ENCODE measurements around the gene POLN. TPM values are rescaled to one million over a fixed set of nuclear protein-coding genes. Genes with fewer than 3 reads are reported as not detected.

POLN gene
- total RNA-seq, 3 donors from 2014 or later = 0.61 to 2.3 (median 0.90) TPM

DNA sequence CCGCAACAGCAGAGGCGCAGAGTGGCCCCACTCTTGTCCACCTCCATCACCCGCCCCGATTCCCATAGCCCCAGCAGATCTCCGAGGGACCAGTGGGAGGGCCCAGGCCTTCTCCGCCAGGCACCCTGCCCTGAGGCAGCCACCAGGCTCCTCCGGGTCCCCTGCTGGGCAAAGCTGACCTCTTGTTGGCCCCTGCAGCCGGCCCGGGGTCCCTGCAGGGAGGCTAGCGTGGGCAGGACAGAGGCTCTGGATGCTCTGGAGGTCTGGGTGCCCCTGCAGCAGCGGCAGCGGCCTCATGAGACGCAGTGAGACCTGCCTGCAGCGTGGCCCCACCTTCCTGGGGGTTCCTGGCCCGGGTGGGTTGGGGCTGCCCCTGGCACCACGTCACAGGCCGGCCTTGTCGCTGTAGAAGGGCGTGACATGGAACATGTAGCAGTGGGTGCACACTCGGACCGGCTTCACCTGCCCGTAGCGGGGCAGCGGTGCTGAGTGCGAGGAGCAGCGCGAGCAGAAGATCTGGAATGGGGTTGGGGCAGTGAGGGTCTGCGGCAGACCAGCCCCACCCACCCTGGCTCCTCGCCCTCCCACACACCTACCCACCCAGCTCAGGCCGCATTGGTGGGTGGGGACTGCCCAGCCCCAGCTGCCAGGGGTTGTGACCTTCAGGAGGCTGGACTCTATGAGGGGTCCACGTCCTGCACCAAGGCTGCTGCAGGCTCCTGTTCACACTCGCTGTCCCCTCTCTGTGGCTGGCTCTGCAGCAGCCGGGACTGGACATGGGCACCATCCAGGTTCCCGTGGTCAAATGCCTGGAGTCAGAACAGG, 28.6 kb upstream of the POLN start:
- DNase-seq (no peak), ATAC-seq (no peak)
- H3K4me1 Mint-ChIP-seq (ENCODE audit: low read depth) = no peaks in the 10 kb centered on the region
- no peaks in the 10 kb centered on the region for H3K9me3 Mint-ChIP-seq
- no peaks in the 10 kb centered on the region for H3K27me3 Mint-ChIP-seq (ENCODE audit: low read depth)
- no peaks in the 10 kb centered on the region for H3K36me3 Mint-ChIP-seq (ENCODE audit: insufficient read depth)
- no peak overlapping the region for H3K4me3 Mint-ChIP-seq

DNA sequence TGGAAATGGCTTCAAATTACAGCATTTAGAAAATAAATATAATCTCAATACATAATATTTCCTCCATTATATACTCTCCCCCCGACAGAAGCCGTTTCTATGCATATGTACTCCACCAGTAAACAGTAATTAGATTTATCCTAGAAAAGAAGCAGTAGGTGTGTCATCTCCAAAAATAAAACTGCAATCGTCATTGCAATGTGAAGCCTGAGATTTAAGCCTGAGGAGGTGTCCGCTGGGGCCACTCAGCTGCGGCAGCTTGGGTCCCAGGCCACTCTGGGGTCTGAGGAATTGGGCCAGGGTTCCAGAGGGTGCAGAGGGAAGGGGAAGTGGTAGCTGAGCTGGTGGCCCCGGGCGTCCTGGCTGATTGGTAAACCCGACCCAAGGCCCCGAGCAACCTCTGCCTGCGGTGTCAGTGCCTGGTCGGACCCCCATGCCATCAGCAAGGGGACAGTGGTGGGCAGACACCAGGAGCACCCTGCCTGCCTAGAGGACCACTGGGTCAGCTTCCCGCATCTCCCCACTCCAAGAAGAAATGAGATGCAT, 27.8 kb upstream of the POLN start:
- no peak for ATAC-seq

DNA sequence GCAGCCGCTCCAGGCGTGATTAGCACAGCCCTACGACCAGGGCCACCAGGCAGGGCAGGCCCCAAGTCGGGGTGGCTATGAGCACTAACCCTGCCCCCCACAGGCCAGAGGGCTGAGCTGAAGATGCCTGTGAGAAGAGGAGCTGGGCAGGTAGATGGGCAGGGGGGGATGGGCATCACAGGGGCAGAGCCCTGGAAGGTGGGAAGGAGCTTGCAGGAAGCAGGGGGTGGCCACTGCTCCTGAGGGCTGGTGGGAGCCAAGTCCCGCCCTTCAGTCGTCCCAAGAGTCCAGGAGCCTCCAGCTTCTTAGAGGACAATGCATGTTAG, 27.2 kb upstream of the POLN start:
- Mint-ChIP-seq H3K9me3 (no peaks in the 10 kb centered on the region), H3K36me3 (ENCODE audit: insufficient read depth) (no peaks in the 10 kb centered on the region), H3K4me3 (no peak overlapping the region), H3K27me3 (ENCODE audit: low read depth) (no peaks in the 10 kb centered on the region), H3K4me1 (ENCODE audit: low read depth) (no peaks in the 10 kb centered on the region)
- ATAC-seq (no peak), DNase-seq (no peak)

More for the DNA sequence above, 27.8 kb upstream of the POLN start:
- Mint-ChIP-seq H3K4me1 (ENCODE audit: low read depth) (no peaks in the 10 kb centered on the region), H3K27me3 (ENCODE audit: low read depth) (no peaks in the 10 kb centered on the region), H3K4me3 (no peak overlapping the region), H3K36me3 (ENCODE audit: insufficient read depth) (no peaks in the 10 kb centered on the region), H3K9me3 (no peaks in the 10 kb centered on the region)
- no peak for DNase-seq

DNA sequence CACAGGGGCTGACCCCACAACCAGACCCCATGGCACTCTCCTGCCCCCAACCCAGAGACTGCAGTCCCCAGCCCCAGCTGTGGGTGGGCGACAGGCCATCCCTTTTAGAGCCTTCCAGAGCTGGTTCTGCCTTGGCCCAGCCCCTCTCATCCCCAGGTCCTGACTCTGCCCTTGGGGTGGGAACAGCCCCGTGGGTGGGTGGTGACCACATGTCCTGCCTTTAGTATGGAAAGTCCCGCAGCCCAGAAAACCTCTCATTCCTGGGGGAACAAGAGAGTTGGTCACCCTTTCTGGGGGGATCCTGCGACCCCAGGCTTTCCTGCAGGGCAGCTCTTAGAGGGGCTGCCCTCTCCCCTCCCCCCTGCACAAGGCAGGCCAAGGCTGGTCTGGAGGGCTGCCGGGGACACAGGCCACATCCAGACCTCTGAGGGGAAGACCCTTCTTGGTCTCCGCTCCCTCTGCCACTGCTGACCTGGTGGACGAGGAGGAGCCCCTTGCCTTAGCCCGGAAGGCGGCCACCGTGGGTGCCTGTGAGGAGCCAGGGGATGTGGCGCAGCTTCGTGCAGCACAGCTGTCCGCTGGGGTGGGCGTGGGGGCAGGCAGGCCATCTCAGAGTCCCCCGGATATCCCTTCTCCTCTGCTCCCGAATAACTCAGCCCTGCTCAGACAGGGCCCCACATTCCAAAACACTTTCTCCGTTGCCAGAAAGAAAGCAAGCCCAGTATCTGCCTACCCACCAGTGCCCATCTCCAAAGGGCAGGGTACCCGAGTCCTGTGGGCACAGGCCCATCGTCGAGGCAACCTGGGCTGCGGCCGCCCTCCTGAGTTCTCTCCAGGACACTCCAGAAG, 26.7 kb upstream of the POLN start:
- no peaks in the 10 kb centered on the region for H3K4me1 Mint-ChIP-seq (ENCODE audit: low read depth)
- no peaks in the 10 kb centered on the region for H3K36me3 Mint-ChIP-seq (ENCODE audit: insufficient read depth)
- no peaks in the 10 kb centered on the region for H3K27me3 Mint-ChIP-seq (ENCODE audit: low read depth)
- ATAC-seq = no peak
- H3K9me3 Mint-ChIP-seq = no peaks in the 10 kb centered on the region
- DNase-seq = no peak
- no peak overlapping the region for H3K4me3 Mint-ChIP-seq

DNA sequence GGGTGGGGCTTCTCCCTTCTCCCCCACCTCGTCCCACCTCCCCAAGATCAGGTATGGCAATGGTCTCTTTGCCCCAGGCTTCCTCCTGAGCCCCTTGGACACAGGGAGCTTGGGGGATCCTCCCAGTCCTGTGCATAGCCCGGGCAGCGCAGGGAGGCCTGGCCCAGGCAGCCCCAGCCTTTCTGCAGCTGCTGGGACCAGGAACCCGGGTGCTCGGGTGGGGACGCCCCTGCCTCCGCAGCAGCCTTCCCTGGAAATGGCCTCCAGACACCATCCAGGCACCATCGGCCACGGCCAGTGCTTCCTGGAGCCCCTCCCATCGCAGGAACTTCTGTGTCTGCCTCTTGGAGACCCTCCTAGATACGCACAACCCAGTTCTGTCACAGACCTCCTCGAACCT, 25.9 kb upstream of the POLN start:
- DNase-seq (no peak), ATAC-seq (no peak)
- Mint-ChIP-seq H3K9me3 (no peaks in the 10 kb centered on the region), H3K27me3 (ENCODE audit: low read depth) (no peaks in the 10 kb centered on the region), H3K4me1 (ENCODE audit: low read depth) (peaks cover 3% of the 10 kb centered on the region), H3K36me3 (ENCODE audit: insufficient read depth) (no peaks in the 10 kb centered on the region), H3K4me3 (no peak overlapping the region)

DNA sequence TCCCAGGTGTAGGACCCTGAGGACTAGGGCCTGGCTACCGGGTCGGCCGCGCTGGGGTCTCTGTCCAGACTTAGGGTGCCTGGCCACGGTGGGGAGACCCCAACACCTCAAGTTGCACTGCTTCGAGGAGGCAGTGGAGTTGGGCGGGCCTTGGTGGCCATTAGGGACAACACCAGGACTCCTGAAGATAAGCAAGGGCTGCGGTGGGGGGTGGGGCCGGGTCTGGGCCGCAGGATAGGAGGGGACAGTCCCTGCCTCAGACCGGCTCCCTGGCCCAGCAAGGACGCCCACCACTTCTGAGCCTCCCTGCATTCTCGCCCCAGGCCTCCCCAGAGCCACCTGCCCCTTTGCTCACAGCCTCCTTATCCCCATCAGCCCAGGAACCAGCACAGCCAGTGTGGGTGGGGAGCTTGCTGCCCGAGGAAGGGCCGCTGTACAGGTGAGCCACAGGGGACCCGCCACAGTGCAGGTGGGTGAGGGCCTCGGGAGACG, 25.4 kb upstream of the POLN start:
- Mint-ChIP-seq H3K4me1 (ENCODE audit: low read depth) (peaks cover 3% of the 10 kb centered on the region), H3K36me3 (ENCODE audit: insufficient read depth) (no peaks in the 10 kb centered on the region), H3K9me3 (no peaks in the 10 kb centered on the region), H3K27me3 (ENCODE audit: low read depth) (no peaks in the 10 kb centered on the region), H3K4me3 (no peak overlapping the region)
- ATAC-seq (no peak), DNase-seq (no peak)

DNA sequence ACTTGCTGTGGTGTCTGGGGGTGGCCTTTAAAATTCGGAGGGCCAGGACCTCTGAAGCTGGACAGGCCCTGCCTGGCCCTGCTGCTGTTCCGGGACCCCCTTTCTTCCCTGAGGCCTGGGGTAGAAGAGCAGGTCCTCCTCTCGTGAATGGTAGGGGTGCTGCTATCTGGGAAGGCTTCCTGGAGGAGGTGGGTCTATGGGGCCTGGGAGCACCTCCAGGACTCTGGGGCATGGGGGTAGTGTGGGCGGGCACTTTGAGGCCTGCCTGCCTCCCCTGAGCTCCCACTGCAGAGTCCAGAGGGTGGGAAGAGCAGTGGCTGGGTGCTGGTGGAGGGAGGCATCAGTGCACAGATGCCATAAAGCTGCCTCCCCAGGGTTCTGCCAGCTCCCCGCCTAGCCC, 24.9 kb upstream of the POLN start:
- no peak for ATAC-seq
- no peaks in the 10 kb centered on the region for H3K9me3 Mint-ChIP-seq
- no peaks in the 10 kb centered on the region for H3K27me3 Mint-ChIP-seq (ENCODE audit: low read depth)
- peaks cover 3% of the 10 kb centered on the region for H3K4me1 Mint-ChIP-seq (ENCODE audit: low read depth)
- H3K36me3 Mint-ChIP-seq (ENCODE audit: insufficient read depth) = no peaks in the 10 kb centered on the region
- no peak for DNase-seq
- no peak overlapping the region for H3K4me3 Mint-ChIP-seq

DNA sequence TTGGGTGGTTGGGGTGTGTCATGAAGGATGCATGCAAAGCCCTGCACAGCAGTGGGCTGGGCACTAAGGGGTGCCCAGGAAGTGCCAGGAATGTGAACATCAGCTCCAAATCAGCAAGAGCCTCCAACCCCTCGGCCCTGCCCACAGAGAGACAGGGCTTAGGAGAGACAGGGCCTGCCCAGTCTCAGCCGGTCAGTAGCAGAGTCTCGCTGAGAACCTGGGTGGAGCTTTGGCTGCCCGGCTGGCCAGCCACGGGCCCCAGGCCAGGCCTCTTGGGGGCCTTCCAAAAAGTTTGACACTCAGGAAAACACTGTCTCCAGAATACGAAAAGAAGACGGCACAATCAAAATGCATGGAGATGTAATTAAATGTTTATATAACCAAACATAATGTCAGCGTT, 24.3 kb upstream of the POLN start:
- no peaks in the 10 kb centered on the region for H3K9me3 Mint-ChIP-seq
- no peak for DNase-seq
- no peaks in the 10 kb centered on the region for H3K36me3 Mint-ChIP-seq (ENCODE audit: insufficient read depth)
- H3K4me3 Mint-ChIP-seq = no peak overlapping the region
- peaks cover 3% of the 10 kb centered on the region for H3K4me1 Mint-ChIP-seq (ENCODE audit: low read depth)
- H3K27me3 Mint-ChIP-seq (ENCODE audit: low read depth) = no peaks in the 10 kb centered on the region
- ATAC-seq = no peak

DNA sequence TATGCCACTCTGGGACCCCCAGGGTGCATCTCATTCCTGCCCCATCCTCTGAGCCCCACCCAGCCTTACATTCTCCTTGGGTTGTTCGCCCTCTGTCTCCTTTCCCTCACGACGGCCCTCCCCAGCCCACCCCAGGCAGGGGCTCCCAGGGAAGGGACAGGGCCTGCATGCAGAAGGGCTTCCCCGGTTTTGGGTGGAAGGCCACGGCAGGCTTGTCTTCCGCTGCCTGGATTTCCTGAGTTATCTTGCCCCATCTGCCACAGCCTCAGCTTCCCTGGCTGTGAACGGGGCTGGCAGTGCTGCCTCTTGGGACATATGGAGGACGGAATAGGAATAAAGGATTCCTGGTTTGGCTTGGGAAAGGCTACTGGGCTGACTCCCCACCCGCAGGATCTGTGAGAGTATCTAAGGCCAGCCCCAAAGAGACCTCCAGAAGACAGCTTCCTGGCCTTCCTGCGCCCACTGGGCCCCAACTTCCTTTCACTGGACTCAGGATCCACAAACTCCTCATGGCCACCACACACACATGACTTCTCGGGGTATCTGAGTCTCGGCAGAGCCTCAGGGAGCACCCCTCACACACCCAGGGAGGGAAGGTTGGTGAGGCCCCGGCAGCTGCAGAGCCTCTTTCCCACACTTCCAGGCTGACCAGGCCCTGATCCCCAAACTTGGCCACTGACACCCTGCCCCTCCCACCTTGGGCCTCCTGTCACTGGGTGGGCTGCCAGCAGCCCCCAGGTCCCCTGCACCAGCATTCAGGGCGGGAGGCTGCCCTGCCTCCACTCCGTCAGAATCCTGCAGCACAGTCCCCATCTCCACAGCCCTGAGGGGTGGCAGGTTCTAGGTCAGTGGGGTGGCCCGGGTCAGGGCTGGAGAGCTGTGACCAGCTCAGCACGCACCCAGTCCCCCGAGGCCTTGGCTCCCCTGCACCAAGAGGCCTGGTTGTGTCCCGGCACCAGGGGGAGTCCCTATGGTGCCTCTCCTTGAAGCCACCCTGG, 23.5 kb upstream of the POLN start:
- ATAC-seq = no peak
- Mint-ChIP-seq H3K9me3 (no peaks in the 10 kb centered on the region), H3K4me3 (no peak overlapping the region), H3K27me3 (ENCODE audit: low read depth) (no peaks in the 10 kb centered on the region), H3K36me3 (ENCODE audit: insufficient read depth) (no peaks in the 10 kb centered on the region), H3K4me1 (ENCODE audit: low read depth) (peaks cover 3% of the 10 kb centered on the region)
- no peak for DNase-seq

DNA sequence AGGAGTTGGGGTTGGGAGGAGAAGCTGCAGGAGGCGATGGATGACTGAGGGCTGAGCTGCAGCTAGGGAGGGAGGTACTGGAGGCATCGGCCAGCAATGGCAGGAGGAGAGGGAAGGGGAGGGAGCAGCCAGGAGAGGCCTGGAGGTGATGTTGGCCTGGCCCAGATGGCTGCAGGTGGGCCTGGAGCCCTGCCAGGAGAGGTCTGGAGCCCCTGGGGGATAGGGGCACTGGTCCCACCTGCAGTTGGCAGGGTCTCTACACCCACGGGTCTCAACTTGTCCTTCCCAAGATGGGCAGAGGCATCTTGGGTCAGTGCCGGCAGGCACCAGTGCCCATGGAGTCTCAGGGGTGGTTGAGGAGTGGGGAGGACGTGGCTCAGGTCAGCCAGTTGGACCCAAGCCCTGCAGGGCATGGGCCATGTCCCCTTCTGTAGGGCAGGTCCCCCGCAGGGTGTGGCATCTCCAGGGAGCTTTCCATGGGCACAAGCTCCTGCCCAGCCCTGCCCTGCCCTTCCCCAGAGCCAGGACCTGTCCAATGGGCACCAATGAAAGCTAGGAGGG, 22.6 kb upstream of the POLN start:
- ATAC-seq (no peak), DNase-seq (no peak)
- H3K36me3 Mint-ChIP-seq (ENCODE audit: insufficient read depth) = no peaks in the 10 kb centered on the region
- peaks cover 3% of the 10 kb centered on the region for H3K4me1 Mint-ChIP-seq (ENCODE audit: low read depth)
- no peaks in the 10 kb centered on the region for H3K9me3 Mint-ChIP-seq
- H3K27me3 Mint-ChIP-seq (ENCODE audit: low read depth) = no peaks in the 10 kb centered on the region
- no peak overlapping the region for H3K4me3 Mint-ChIP-seq

DNA sequence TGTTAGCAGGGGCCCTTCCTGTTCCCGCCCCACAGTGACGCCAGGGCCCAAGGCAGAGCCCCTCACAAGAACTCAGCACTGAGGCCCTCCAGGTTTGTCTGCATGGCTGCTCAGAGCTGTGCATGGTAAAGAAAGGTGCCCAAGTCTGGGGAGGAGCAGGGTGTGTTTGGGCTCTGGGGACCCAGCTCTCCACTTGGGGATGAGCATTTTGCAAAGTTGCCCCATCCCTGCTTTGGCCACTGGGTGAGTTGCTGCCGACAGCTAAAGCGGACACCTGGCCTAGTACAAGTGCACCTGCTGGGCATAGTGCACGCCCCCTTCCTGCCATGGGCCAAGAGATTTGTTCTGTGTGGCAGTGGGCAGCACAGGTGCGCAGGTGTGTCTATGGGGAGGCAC, 22.0 kb upstream of the POLN start:
- Mint-ChIP-seq H3K36me3 (ENCODE audit: insufficient read depth) (no peaks in the 10 kb centered on the region), H3K9me3 (no peaks in the 10 kb centered on the region), H3K4me1 (ENCODE audit: low read depth) (peaks cover 3% of the 10 kb centered on the region), H3K4me3 (no peak overlapping the region), H3K27me3 (ENCODE audit: low read depth) (no peaks in the 10 kb centered on the region)
- ATAC-seq (no peak), DNase-seq (no peak)

DNA sequence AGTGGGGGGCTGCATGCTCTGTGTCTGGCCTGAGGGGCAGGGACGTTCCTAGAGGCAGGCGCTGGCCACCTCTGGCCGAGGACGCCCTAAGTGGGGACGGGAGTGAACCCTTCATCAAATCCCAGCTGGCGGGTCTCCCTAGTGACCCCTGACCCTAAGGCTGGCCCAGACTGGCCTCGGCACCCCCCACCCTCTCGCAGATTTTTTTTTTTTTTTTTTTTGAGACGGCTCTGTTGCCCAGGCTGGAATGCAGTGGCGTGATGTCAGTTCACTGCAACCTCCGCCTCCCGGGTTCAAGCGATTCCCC, 21.0 kb upstream of the POLN start:
- Mint-ChIP-seq H3K9me3 (no peaks in the 10 kb centered on the region), H3K27me3 (ENCODE audit: low read depth) (no peaks in the 10 kb centered on the region), H3K4me1 (ENCODE audit: low read depth) (peaks cover 3% of the 10 kb centered on the region), H3K4me3 (peak overlapping the region; percentile 65), H3K36me3 (ENCODE audit: insufficient read depth) (no peaks in the 10 kb centered on the region)
- no peak for DNase-seq
- ATAC-seq = no peak

DNA sequence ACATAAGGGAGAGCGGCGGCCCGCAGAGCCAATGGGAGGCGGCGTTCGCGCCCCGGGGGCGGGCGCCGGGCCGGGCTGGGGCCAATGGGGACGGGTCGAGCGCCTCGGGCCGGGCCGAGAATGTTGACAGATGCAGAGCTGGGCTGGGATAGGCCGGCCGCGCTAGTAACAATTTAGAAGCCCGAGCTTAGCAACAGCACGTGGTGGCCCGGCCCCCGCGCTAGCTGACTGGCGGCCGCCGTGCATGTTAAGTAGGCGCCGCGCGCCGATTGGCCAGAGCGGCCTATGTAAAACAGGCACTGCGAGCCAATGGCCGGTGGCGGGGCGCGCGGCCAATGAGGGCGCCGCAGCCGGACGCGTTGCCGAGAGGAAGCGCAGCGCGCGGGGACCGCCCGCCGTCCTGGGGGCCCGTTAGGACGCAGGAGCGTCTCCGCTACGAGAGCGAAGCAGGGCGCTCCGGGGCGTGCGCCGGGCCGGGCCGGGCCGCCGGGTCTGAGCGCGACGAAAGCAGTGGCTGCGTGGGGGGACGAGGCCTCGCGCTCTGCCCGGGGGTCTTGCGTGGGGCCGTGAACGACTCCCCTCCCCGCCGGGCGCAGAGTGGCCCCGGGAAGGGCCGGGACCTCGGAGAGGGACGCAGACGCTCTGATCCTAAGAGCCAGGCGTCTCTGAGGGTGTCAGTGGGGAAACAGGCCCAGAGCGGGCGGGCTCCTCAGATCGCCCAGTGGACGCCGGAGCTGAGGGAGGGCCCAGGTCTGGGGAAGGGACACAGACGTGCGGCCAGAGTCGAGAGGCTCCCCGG, 20.4 kb upstream of the POLN start:
- no peaks in the 10 kb centered on the region for H3K36me3 Mint-ChIP-seq (ENCODE audit: insufficient read depth)
- ATAC-seq = peak; percentile 91
- H3K4me3 Mint-ChIP-seq = peak overlapping the region; percentile 68
- H3K27me3 Mint-ChIP-seq (ENCODE audit: low read depth) = no peaks in the 10 kb centered on the region
- DNase-seq = peak; percentile 95
- H3K4me1 Mint-ChIP-seq (ENCODE audit: low read depth) = peaks cover 3% of the 10 kb centered on the region
- H3K9me3 Mint-ChIP-seq = no peaks in the 10 kb centered on the region
